Kidney (tissue), 14 donors: ENCODE results near the gene GJA4. TPM values are rescaled to one million over a fixed set of nuclear protein-coding genes. Genes with fewer than 3 reads are reported as not detected.

Experiments
- DNase-seq, 5 donors: peaks; one replicate each; pipeline ENCODE4 v3.0.0-alpha.2; 2013 to 2020
- FAIRE-seq: peaks from 2 replicates; lab custom pipeline; 2012; peaks lifted over from hg19 to GRCh38; lab: Jason Lieb, UNC
- H3K27ac ChIP-seq, 2 donors: one replicate each; pipeline ENCODE4 v1.7.0; 2013; ENCODE audit warnings: low read depth in 2 of 2, low read length in 2 of 2, inconsistent platforms in 1 of 2
- H3K27me3 ChIP-seq: one replicate; pipeline ENCODE4 v1.7.1; 2013; ENCODE audit warnings: low read length, inconsistent platforms; ENCODE audit not compliant: control insufficient read depth, insufficient read depth
- H3K36me3 ChIP-seq, 3 donors: one replicate each; pipeline versions ENCODE4 v1.7.0 to v1.7.1; 2013; ENCODE audit warnings: low read length in 3 of 3, control low read depth in 1 of 3, inconsistent platforms in 1 of 3; ENCODE audit not compliant: insufficient read depth in 3 of 3, control insufficient read depth in 2 of 3
- H3K4me1 ChIP-seq, 3 donors: one replicate each; pipeline versions ENCODE4 v1.7.0 to v1.7.1; 2013; ENCODE audit warnings: low read length in 3 of 3, inconsistent platforms in 1 of 3, low read depth in 1 of 3; ENCODE audit not compliant: control insufficient read depth in 2 of 3, insufficient read depth in 2 of 3
- H3K4me3 ChIP-seq, 3 donors: one replicate each; pipeline versions ENCODE4 v1.7.0 to v1.8.1; 2013; ENCODE audit warnings: low read length in 3 of 3, control low read depth in 1 of 3, inconsistent platforms in 1 of 3
- H3K9ac ChIP-seq, 3 donors: one replicate each; pipeline versions ENCODE4 v1.7.0 to v1.7.1; 2013; ENCODE audit warnings: low read length in 3 of 3, control low read depth in 1 of 3, inconsistent platforms in 1 of 3
- H3K9me3 ChIP-seq, 3 donors: one replicate each; pipeline versions ENCODE4 v1.7.0 to v1.7.1; 2013; ENCODE audit warnings: low read length in 3 of 3, control low read depth in 1 of 3, inconsistent platforms in 1 of 3; ENCODE audit not compliant: control insufficient read depth in 2 of 3, insufficient read depth in 1 of 3
- CTCF ChIP-seq: IDR thresholded peaks from 3 replicates; pipeline ENCODE4 v1.5.1; 2012; ENCODE audit warnings: mild to moderate bottlenecking, moderate library complexity, borderline replicate concordance; ENCODE audit not compliant: insufficient read depth; ENCODE audit errors: extremely low read depth
- intact Hi-C: fragments of 100-400 bp; cut with DNase I; formaldehyde crosslinking; loops from one replicate; pipeline ENCODE4 v1.11.1; 2022
- polyA plus RNA-seq: library from polyadenylated mRNA; stranded (reverse); fragments of 350-450 nt; fragmentation: Illumina TruSeq; extraction: RNeasy Lipid Tissue Mini Kit (QIAGEN cat#74804); gene quantifications from one replicate; pipeline ENCODE4 v1.2.3, GENCODE V29; 2014; ENCODE audit warnings: low read depth, low replicate concordance; ENCODE audit not compliant: insufficient read depth
- total RNA-seq: library from RNA; stranded (reverse); fragmentation: NEBNext Ultra II Directional; extraction: Animal tissue kit (Norgen Biotek cat#: 25700); gene quantifications from one replicate; pipeline ENCODE4 v1.2.1, GENCODE V29; 2021
- donor health status: control.
- donor health status: control.
- donor health status: control.
- donor health status: control.
- donor health status: control.
- donor health status: DM: yes; HTN: yes; CAD: no.
- donor health status: Normal renal cell carcinoma (clear cell type).

The GJA4 gene
- total and polyA plus RNA-seq, 2 donors from 2014 or later, result 15.6 to 31.9 TPM

GRCh38 chr1:34781844-34782391 is 10.9 kb upstream of the GJA4 start:
- Histone ChIP-seq H3K27me3 (peaks cover 9% of the 10 kb centered on the region), H3K4me1 (no peaks in the 10 kb centered on the region), H3K9me3 (no peaks in the 10 kb centered on the region), H3K9ac (no peak overlapping the region), H3K27ac (no peak overlapping the region), H3K4me3 (no peak overlapping the region), H3K36me3 (no peaks in the 10 kb centered on the region)
- no peak for FAIRE-seq
- DNase-seq, result peak in 2 of 5 donors; percentile 17 to 31
- intact Hi-C loops, result no loop called here
- TF ChIP-seq CTCF, result no peak

GRCh38 chr1:34784751-34785221 is 8.0 kb upstream of the GJA4 start:
- no peak for TF ChIP-seq CTCF
- FAIRE-seq (no peak), DNase-seq (no peak)
- Histone ChIP-seq H3K27me3 (peaks cover 9% of the 10 kb centered on the region), H3K9me3 (no peaks in the 10 kb centered on the region), H3K4me1 (peaks cover 0 to 3% (median 0%) of the 10 kb centered on the region in 3 donors), H3K4me3 (no peak overlapping the region), H3K27ac (no peak overlapping the region), H3K9ac (no peak overlapping the region), H3K36me3 (no peaks in the 10 kb centered on the region)
- intact Hi-C loops, result no loop called here

- H3K9me3 ChIP-seq, result no peaks in the 10 kb centered on the region
- H3K4me1 ChIP-seq, result peaks cover 0 to 3% (median 0%) of the 10 kb centered on the region in 3 donors
- no peak overlapping the region for H3K4me3 ChIP-seq
- intact Hi-C loops, result no loop called here
- H3K27me3 ChIP-seq, result peaks cover 9% of the 10 kb centered on the region
- FAIRE-seq (no peak), DNase-seq (no peak)
- no peak overlapping the region for H3K27ac ChIP-seq
- H3K9ac ChIP-seq, result no peak overlapping the region
- H3K36me3 ChIP-seq, result no peaks in the 10 kb centered on the region
- no peak for TF ChIP-seq CTCF
Measured at GRCh38 chr1:34785231-34785874, 7.4 kb upstream of the GJA4 start.
